WI38 (cell line): ENCODE results near the gene PAFAH1B1.
"Not testable (repeated sequence)": the region's sequence is repeated elsewhere in the genome, so short reads cannot be mapped to it uniquely, and the experiment has no call there.

Experiments used
- H3K4me3 ChIP-seq: 2 replicates; pipeline ENCODE4 v1.5.1; 2011; ENCODE audit warnings: low read depth, mild to moderate bottlenecking, control low read depth, low read length
- CTCF ChIP-seq: IDR thresholded peaks from 2 replicates; pipeline ENCODE4 v1.5.1; 2012; ENCODE audit warnings: low read depth, mild to moderate bottlenecking, control low read depth, low read length

PAFAH1B1 gene

GRCh38 chr17:2612630-2613029 is 19.2 kb downstream of the PAFAH1B1 start:
- TF ChIP-seq CTCF = no peak
- H3K4me3 ChIP-seq = no peak overlapping the region

DNA sequence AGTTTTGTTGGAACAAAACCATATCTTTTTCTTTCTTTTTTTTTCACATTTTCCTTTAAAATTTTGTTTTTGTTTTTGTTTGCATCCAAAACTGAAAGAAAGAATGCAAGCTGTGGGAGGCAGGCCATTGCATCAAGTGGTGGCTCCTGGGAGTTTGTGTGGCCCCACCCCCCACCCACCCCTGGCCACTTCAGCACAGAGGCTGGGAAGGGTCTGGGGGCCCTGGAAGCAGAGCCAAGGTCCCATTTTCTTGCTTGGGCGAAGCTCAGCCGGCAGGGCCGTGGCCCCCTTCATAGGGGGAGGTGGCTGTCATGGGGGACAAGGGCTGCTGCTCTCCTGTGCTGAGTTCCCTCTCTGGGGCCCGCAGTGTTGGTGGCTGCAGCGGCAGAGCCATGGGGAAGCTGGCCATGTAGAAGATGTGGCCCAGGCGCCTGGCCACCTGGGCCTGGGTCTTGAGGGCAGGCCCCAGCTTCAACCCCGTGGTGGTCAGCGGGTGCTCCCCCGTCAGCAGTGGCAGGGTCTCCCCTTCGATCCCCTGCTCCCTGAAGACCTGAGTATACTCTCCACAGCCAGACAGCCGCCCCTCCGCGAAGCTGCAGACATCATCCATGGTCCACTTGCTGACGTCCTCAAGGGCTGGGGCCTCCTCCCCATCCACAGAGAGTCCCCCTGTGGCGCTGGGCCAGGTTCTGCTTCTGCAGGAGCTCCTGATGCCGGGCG is 19.8 kb downstream of the PAFAH1B1 start:
- no peak overlapping the region for H3K4me3 ChIP-seq
- TF ChIP-seq CTCF = no peak

- TF ChIP-seq CTCF = no peak
- H3K4me3 ChIP-seq = no peak overlapping the region
Measured at GRCh38 chr17:2615882-2616281, 22.4 kb downstream of the PAFAH1B1 start.

DNA sequence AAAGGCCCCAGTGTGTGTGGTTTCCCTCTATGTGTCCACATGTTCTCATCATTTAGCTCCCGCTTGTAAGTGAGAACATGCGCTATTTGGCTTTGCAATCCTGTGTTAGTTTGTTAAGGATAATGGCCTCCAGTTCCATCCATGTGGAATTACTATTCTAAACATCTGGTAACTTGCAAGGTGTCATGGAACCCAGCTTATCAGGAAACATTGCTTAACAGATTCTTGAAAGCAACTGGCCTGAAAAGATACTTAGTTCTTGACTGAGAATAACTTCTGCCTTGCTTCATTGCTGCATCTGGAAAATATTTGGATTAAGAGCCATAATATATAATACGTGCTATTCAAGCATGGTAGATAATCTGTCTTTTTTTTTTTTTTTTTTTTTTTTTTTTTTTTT is 27.8 kb downstream of the PAFAH1B1 start:
- no peak overlapping the region for H3K4me3 ChIP-seq
- no peak for TF ChIP-seq CTCF

GRCh38 chr17:2621951-2622405 is 28.5 kb downstream of the PAFAH1B1 start:
- not testable (repeated sequence) for H3K4me3 ChIP-seq

DNA sequence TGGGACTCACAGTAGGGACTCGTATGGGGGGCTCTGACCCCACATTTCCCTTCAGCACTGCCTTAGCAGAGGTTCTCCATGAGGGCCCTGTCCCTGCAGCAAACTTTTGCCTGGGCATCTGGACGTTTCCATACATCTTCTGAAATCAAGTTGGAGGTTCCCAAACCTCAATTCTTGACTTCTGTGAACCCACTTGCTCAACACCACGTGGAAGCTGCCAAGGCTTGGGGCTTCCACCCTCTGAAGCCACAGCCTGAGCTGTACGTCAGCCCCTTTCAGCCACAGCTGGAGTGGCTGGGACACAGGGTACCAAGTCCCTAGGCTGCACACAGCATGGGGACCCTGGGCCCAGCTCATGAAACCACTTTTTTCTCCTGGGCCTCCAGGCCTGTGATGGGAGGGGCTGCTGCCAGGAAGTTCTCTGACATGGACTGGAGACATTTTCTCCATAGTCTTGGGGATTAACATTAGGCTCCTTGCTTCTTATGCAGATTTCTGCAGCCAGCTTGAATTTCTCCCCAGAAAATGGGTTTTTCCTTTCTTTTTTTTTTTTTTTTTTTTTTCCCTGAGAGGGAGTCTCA is 29.4 kb downstream of the PAFAH1B1 start:
- not testable (repeated sequence) for H3K4me3 ChIP-seq

GRCh38 chr17:2624292-2624731 is 30.9 kb downstream of the PAFAH1B1 start:
- no peak for TF ChIP-seq CTCF

DNA sequence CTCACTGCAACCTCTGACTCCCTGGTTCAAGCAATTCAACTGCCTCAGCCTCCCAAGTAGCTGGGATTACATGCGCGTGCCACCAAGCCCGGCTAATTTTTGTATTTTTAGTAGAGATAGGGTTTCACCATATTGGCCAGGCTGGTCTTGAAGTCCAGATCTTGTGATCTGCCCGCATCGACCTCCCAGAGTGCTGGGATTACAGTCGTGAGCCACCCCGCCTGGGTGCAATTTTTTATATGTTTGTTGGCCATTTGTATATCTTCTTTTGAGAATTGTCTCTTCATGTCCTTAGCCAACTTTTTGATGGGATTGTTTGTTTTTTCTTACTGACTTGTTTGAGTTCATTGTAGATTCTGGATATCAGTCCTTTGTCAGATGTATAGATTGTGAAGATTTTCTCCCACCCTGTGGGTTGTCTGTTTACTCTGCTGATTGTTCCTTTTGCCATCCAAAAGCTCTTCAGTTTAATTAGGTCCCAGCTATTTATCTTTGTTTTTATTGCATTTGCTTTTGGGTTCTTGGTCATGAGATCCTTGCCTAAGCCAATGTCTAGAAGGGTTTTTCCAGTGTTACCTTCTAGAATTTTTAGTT is 33.3 kb downstream of the PAFAH1B1 start:
- not testable (repeated sequence) for H3K4me3 ChIP-seq

More at GRCh38 chr17:2624292-2624731, 30.9 kb downstream of the PAFAH1B1 start:
- no peak overlapping the region for H3K4me3 ChIP-seq

DNA sequence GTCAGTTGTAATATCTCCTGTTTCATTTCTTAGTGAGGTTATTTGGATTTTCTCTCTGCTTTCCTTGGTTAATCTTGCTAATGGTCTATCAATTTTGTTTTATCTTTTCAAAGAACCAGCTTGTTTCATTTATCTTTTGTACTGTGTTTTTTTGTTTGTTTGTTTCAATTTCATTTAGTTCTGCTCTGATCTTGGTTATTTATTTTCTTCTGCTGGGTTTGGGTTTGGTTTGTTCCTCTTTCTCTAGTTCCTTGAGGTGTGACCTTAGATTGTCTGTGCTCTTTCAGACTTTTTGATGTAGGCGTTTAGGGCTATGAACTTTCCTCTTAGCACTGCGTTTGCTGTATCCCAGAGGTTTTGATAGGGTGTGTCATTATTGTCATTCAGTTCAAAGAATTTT is 35.5 kb downstream of the PAFAH1B1 start:
- not testable (repeated sequence) for H3K4me3 ChIP-seq
